Measurements from ENCODE around the gene PCLO. TPM values are rescaled to one million over a fixed set of nuclear protein-coding genes. Genes with fewer than 3 reads are reported as not detected.

The PCLO gene
- polyA plus RNA-seq, 1 donor (not counting 4 experiments of a cell fraction or from before 2014, with no cell fraction given), result 1.8 TPM

- Histone ChIP-seq H3K4me2 (ENCODE audit: control insufficient read depth, extremely low read depth, insufficient read depth, low read depth, low read length) (no peak overlapping the region), H3K4me1 (ENCODE audit: control insufficient read depth, extremely low read depth, insufficient read depth, low read length) (no peaks in the 10 kb centered on the region), H3K9ac (ENCODE audit: control insufficient read depth, extremely low read depth, insufficient read depth, low read length) (no peak overlapping the region), H3K27ac (ENCODE audit: control insufficient read depth, insufficient read depth, low read length) (no peak overlapping the region), H2AFZ (ENCODE audit: control insufficient read depth, low read length) (no peak overlapping the region), H3K79me2 (ENCODE audit: control insufficient read depth, insufficient read depth, low read length) (no peaks in the 10 kb centered on the region), H3K9me3 (ENCODE audit: control insufficient read depth, low read depth, low read length) (no peaks in the 10 kb centered on the region), H3K27me3 (ENCODE audit: control insufficient read depth, extremely low read depth, insufficient read depth, low read length) (no peaks in the 10 kb centered on the region), H4K20me1 (ENCODE audit: control insufficient read depth, extremely low read depth, insufficient read depth, low read length) (no peaks in the 10 kb centered on the region), H3K4me3 (ENCODE audit: control insufficient read depth in 2 of 3, extremely low read depth in 1 of 3, insufficient read depth in 2 of 3, low read depth in 1 of 3, low read length in 3 of 3) (no peak overlapping the region), H3K36me3 (ENCODE audit: control insufficient read depth in 2 of 2, extremely low read depth in 1 of 2, insufficient read depth in 2 of 2, low read length in 2 of 2) (no peaks in the 10 kb centered on the region), H3K9me1 (ENCODE audit: control insufficient read depth, extremely low read depth, insufficient read depth, low read length) (no peaks in the 10 kb centered on the region)
- dilution Hi-C loops (cut with MboI; ENCODE audit: extremely low pct_ligation_motif_present, low sequenced_read_pairs), result no loop called here
- FAIRE-seq (no peak), DNase-seq (ENCODE audit: low read depth, low spot score) (no peak)
- TF ChIP-seq CTCF (optimal IDR thresholded peaks at IDR 0.05 in 1 of 3, IDR thresholded peaks at IDR 0.05 in 1 of 3, conservative IDR thresholded peaks at IDR 0.05 in 1 of 3; ENCODE audit: extremely low read depth in 1 of 3, insufficient read depth in 2 of 3, low read length in 3 of 3) (no peak), EZH2 (IDR thresholded peaks at IDR 0.05; ENCODE audit: low read length) (no peak)
These were observed 439.7 kb downstream of the PCLO start for GRCh38 chr7:82722946-82723345.

GRCh38 chr7:82715344-82715743 lies 447.3 kb downstream of the PCLO start:
- H3K4me3 ChIP-seq (ENCODE audit: control insufficient read depth in 2 of 3, extremely low read depth in 1 of 3, insufficient read depth in 2 of 3, low read depth in 1 of 3, low read length in 3 of 3), result no peak overlapping the region
- dilution Hi-C loops (cut with MboI; ENCODE audit: extremely low pct_ligation_motif_present, low sequenced_read_pairs), result no loop called here
- FAIRE-seq (no peak), DNase-seq (ENCODE audit: low read depth, low spot score) (no peak)
- no peaks in the 10 kb centered on the region for H3K36me3 ChIP-seq (ENCODE audit: control insufficient read depth in 2 of 2, extremely low read depth in 1 of 2, insufficient read depth in 2 of 2, low read length in 2 of 2)
- peaks cover 3% of the 10 kb centered on the region for H3K4me1 ChIP-seq (ENCODE audit: control insufficient read depth, extremely low read depth, insufficient read depth, low read length)
- no peaks in the 10 kb centered on the region for H3K27me3 ChIP-seq (ENCODE audit: control insufficient read depth, extremely low read depth, insufficient read depth, low read length)
- H3K9me3 ChIP-seq (ENCODE audit: control insufficient read depth, low read depth, low read length), result no peaks in the 10 kb centered on the region
- H4K20me1 ChIP-seq (ENCODE audit: control insufficient read depth, extremely low read depth, insufficient read depth, low read length), result no peaks in the 10 kb centered on the region
- H3K9me1 ChIP-seq (ENCODE audit: control insufficient read depth, extremely low read depth, insufficient read depth, low read length), result no peaks in the 10 kb centered on the region
- H3K79me2 ChIP-seq (ENCODE audit: control insufficient read depth, insufficient read depth, low read length), result no peaks in the 10 kb centered on the region
- H3K4me2 ChIP-seq (ENCODE audit: control insufficient read depth, extremely low read depth, insufficient read depth, low read depth, low read length), result no peak overlapping the region
- TF ChIP-seq CTCF (optimal IDR thresholded peaks at IDR 0.05 in 1 of 3, IDR thresholded peaks at IDR 0.05 in 1 of 3, conservative IDR thresholded peaks at IDR 0.05 in 1 of 3; ENCODE audit: extremely low read depth in 1 of 3, insufficient read depth in 2 of 3, low read length in 3 of 3), result no peak
- TF ChIP-seq EZH2 (IDR thresholded peaks at IDR 0.05; ENCODE audit: low read length), result no peak
- H2AFZ ChIP-seq (ENCODE audit: control insufficient read depth, low read length), result no peak overlapping the region
- no peak overlapping the region for H3K27ac ChIP-seq (ENCODE audit: control insufficient read depth, insufficient read depth, low read length)
- no peak overlapping the region for H3K9ac ChIP-seq (ENCODE audit: control insufficient read depth, extremely low read depth, insufficient read depth, low read length)

All from keratinocyte (primary cell).